ENCODE results near the gene UCN2. TPM values are rescaled to one million over a fixed set of nuclear protein-coding genes. Genes with fewer than 3 reads are reported as not detected.

The UCN2 gene
- total RNA-seq, 4 donors from 2014 or later, result not detected

GRCh38 chr3:48561045-48561736 is 2.4 kb downstream of the UCN2 start:
- DNase-seq (peak in 1 of 2 donors; percentile 65), ATAC-seq (peak; percentile 2 to 11)
- intact Hi-C loops (cut with DNase I; ENCODE audit: low total_unique reads), result no loop called here
- no peaks in the 10 kb centered on the region for H3K36me3 ChIP-seq
- peaks cover 35 to 40% of the 10 kb centered on the region in 2 donors for H3K4me1 ChIP-seq
- H3K27me3 ChIP-seq, result no peaks in the 10 kb centered on the region
- H3K9me3 ChIP-seq, result no peaks in the 10 kb centered on the region
- TF ChIP-seq CTCF (IDR thresholded peaks at IDR 0.05 in 4 of 5, conservative IDR thresholded peaks at IDR 0.05 in 1 of 5) (peak in 2 of 5 experiments; percentile 12 to 25), POLR2A (IDR thresholded peaks at IDR 0.05) (no peak)
- peak overlapping the region; percentile 85 to 90 (median 88) for H3K27ac ChIP-seq
- peak overlapping the region; percentile 30 to 59 (median 51) for H3K4me3 ChIP-seq
- in situ Hi-C loops (cut with MboI; ENCODE audit: low sequenced_read_pairs in 4 of 4), result no loop called here

- in situ Hi-C loops (cut with MboI; ENCODE audit: low sequenced_read_pairs in 4 of 4), result no loop called here
- intact Hi-C loops (cut with DNase I; ENCODE audit: low total_unique reads), result loop anchor here (1.0 kb wide), 1 partner anchor 41 kb away; no protein-coding TSS in a partner anchor
- no peaks in the 10 kb centered on the region for H3K27me3 ChIP-seq
- peak; percentile 26 to 33 for ATAC-seq
- H3K27ac ChIP-seq, result peak overlapping the region; percentile 85 to 90 (median 88)
- no peaks in the 10 kb centered on the region for H3K36me3 ChIP-seq
- H3K4me1 ChIP-seq, result peaks cover 35 to 40% of the 10 kb centered on the region in 2 donors
- peak overlapping the region; percentile 30 to 59 (median 51) for H3K4me3 ChIP-seq
- TF ChIP-seq CTCF (IDR thresholded peaks at IDR 0.05 in 4 of 5, conservative IDR thresholded peaks at IDR 0.05 in 1 of 5) (no peak), POLR2A (IDR thresholded peaks at IDR 0.05) (no peak)
- H3K9me3 ChIP-seq, result no peaks in the 10 kb centered on the region
- DNase-seq, result peak; percentile 41 to 65
These were observed 2.9 kb downstream of the UCN2 start for GRCh38 chr3:48560648-48561018.

GRCh38 chr3:48558493-48559134 is 5.0 kb downstream of the UCN2 start:
- intact Hi-C loops (cut with DNase I; ENCODE audit: low total_unique reads), result loop anchor here (1.0 to 5.0 kb wide), 3 partner anchors 50 to 129 kb away; partner anchors contain the start of genes NCKIPSD, SLC26A6 and UQCRC1
- TF ChIP-seq CTCF (IDR thresholded peaks at IDR 0.05 in 4 of 5, conservative IDR thresholded peaks at IDR 0.05 in 1 of 5), result peak in 2 of 5 experiments; percentile 13 to 18
- TF ChIP-seq POLR2A (IDR thresholded peaks at IDR 0.05), result no peak
- in situ Hi-C loops (cut with MboI; ENCODE audit: low sequenced_read_pairs in 4 of 4), result loop anchor here in 1 of 4 donors (5.0 kb wide), 1 partner anchor 91 kb away; a partner anchor contains a TSS
- Histone ChIP-seq H3K4me1 (peaks cover 35 to 40% of the 10 kb centered on the region in 2 donors), H3K4me3 (no peak overlapping the region), H3K9me3 (no peaks in the 10 kb centered on the region), H3K27ac (peak overlapping the region; percentile 48 to 88 (median 70)), H3K36me3 (no peaks in the 10 kb centered on the region), H3K27me3 (no peaks in the 10 kb centered on the region)
- ATAC-seq, result no peak
- DNase-seq, result peak; percentile 38 to 60

- ATAC-seq (peak; percentile 93), DNase-seq (peak; percentile 99 to 100)
- H3K27me3 ChIP-seq, result no peaks in the 10 kb centered on the region
- peak within 1 kb of the TSS; percentile 49 to 71 (median 63) for H3K4me3 ChIP-seq
- TF ChIP-seq CTCF (IDR thresholded peaks at IDR 0.05 in 4 of 5, conservative IDR thresholded peaks at IDR 0.05 in 1 of 5), result peak in 2 of 5 experiments; percentile 17 to 24
- TF ChIP-seq POLR2A (IDR thresholded peaks at IDR 0.05), result no peak
- H3K9me3 ChIP-seq, result no peaks in the 10 kb centered on the region
- H3K4me1 ChIP-seq, result peaks cover 35 to 40% of the 10 kb centered on the region in 2 donors
- H3K36me3 ChIP-seq, result no peaks in the 10 kb centered on the region
- H3K27ac ChIP-seq, result peak within 1 kb of the TSS; percentile 59 to 85 (median 72)
- intact Hi-C loops (cut with DNase I; ENCODE audit: low total_unique reads) (loop anchor here (2.0 to 5.0 kb wide), 2 partner anchors 116 to 130 kb away; partner anchors contain the start of genes CCDC51, NCKIPSD and TMA7), in situ Hi-C loops (cut with MboI; ENCODE audit: low sequenced_read_pairs in 4 of 4) (loop anchor here in 1 of 4 donors (5.0 kb wide), 1 partner anchor 90 kb away; a partner anchor contains a TSS)
These were observed 6.6 kb downstream of the UCN2 start, which contains the start of gene PFKFB4 for GRCh38 chr3:48556796-48557626. TSS of gene PFKFB4 (minus strand) at chr3:48556803. CDS start at chr3:48556777, 26 bp downstream.
